Stomach (tissue), 9 donors: Measurements from ENCODE around the gene COA1. TPM values are rescaled to one million over a fixed set of nuclear protein-coding genes. Genes with fewer than 3 reads are reported as not detected.
A peak's percentile ranks its signal among the peaks of the same experiment; 100 is the strongest.
"Not testable (repeated sequence)": the region's sequence is repeated elsewhere in the genome, so short reads cannot be mapped to it uniquely, and the experiment has no call there.

ENCODE experiments used
- DNase-seq, 2 donors: peaks; one replicate each; pipeline versions ENCODE4 v3.0.0 to v3.0.0-alpha.2; 2013 to 2019
- H3K27ac ChIP-seq, 5 donors: fragments of 200-600 bp in 4 of 5; sonication (generic) in 4 of 5; one replicate each; pipeline ENCODE4 v1.5.1; 2013 to 2019; ENCODE audit warnings: mild to moderate bottlenecking in 1 of 5, moderate library complexity in 1 of 5
- H3K27me3 ChIP-seq, 3 donors: fragments of 200-600 bp; sonication (generic); one replicate each; pipeline ENCODE4 v1.5.1; 2017 to 2019; ENCODE audit warnings: mixed run types in 1 of 3
- H3K36me3 ChIP-seq, 4 donors: fragments of 200-600 bp; sonication (generic); 1 replicate in 3 of 4; 2 replicates in 1 of 4; pipeline ENCODE4 v1.5.1; 2016 to 2019
- H3K4me1 ChIP-seq, 4 donors: fragments of 200-600 bp; sonication (generic); one replicate each; pipeline ENCODE4 v1.5.1; 2016 to 2019
- H3K4me3 ChIP-seq, 4 donors: fragments of 200-600 bp; sonication (generic) in 3 of 4; one replicate each; pipeline ENCODE4 v1.5.1; 2016 to 2019; ENCODE audit warnings: mild to moderate bottlenecking in 1 of 4
- H3K9me3 ChIP-seq, 4 donors: fragments of 200-600 bp; sonication (generic); one replicate each; pipeline ENCODE4 v1.5.1; 2016 to 2019
- CTCF ChIP-seq, 7 experiments: fragments of 450-650 bp in 4 of 7; fragments of 200-600 bp in 3 of 7; sonication (generic) in 3 of 7; IDR thresholded peaks; one replicate each; pipeline ENCODE4 v1.5.1; 2016 to 2019; ENCODE audit warnings: antibody characterized with exemption in 7 of 7, control low read depth in 2 of 7, mild to moderate bottlenecking in 1 of 7
- EP300 ChIP-seq: sonication (generic); formaldehyde crosslinking; IDR thresholded peaks from one replicate; pipeline ENCODE4 v1.6.1; 2017; ENCODE audit warnings: antibody characterized with exemption
- POLR2A ChIP-seq, 4 donors: fragments of 450-650 bp; IDR thresholded peaks; one replicate each; pipeline ENCODE4 v1.6.1; 2016; ENCODE audit warnings: antibody characterized with exemption in 4 of 4, control low read depth in 2 of 4, mild to moderate bottlenecking in 1 of 4, moderate library complexity in 1 of 4
- POLR2AphosphoS5 ChIP-seq, 3 donors: sonication (generic); formaldehyde crosslinking; IDR thresholded peaks; one replicate each; pipeline ENCODE4 v1.6.1; 2016; ENCODE audit warnings: antibody characterized with exemption in 3 of 3
- WGBS, 5 donors: extraction: QIAGEN DNeasy Blood & Tissue Kit in 3 of 5; methylation state at CpG; one replicate each; pipeline versions ENCODE4 v1.1.5 to v1.1.7; 2013 to 2018; 5-methylcytosine and 5-hydroxymethylcytosine counted together
- intact Hi-C: fragments of 100-400 bp; cut with DNase I; formaldehyde crosslinking; loops from one replicate; pipeline ENCODE4 v1.15.1; 2023; ENCODE audit warnings: low total_unique reads
- polyA plus RNA-seq, 3 donors: library from polyadenylated mRNA; stranded (reverse); fragments of 200-250 nt; gene quantifications; one replicate each; pipeline ENCODE4 v1.2.3, GENCODE V29; 2013
- total RNA-seq, 5 donors: library from RNA; depleted of rRNA; stranded (reverse); fragments of >200 nt; gene quantifications; one replicate each; pipeline versions ENCODE4 v1.1.0 to v1.2.3, GENCODE V29; 2014 to 2016
- donor health status: healthy with polysubstance abuse.
- donor health status: Bipolar disorder and iron deficiency.
- donor health status: healthy.

The COA1 gene
- total and polyA plus RNA-seq, 8 donors = 13.9 to 184 (median 69.9) TPM

- intact Hi-C loops = no loop called here
- Histone ChIP-seq H3K36me3 (no peaks in the 10 kb centered on the region), H3K27ac (peak overlapping the region in 3 of 5 donors; percentile 15 to 42 (median 39)), H3K27me3 (no peaks in the 10 kb centered on the region), H3K9me3 (no peaks in the 10 kb centered on the region), H3K4me3 (no peak overlapping the region), H3K4me1 (peaks cover 0 to 45% (median 24%) of the 10 kb centered on the region in 4 donors)
- WGBS, 5 donors = 87 to 93% (median 90%) methylated on average over 4 of the region's 4 CpGs
- TF ChIP-seq EP300 = no peak
- no peak for TF ChIP-seq CTCF (IDR thresholded peaks at IDR 0.05)
- no peak for TF ChIP-seq POLR2A (IDR thresholded peaks at IDR 0.05)
- TF ChIP-seq POLR2AphosphoS5 (IDR thresholded peaks at IDR 0.05) = no peak
- DNase-seq = no peak
These were observed 49.9 kb downstream of the COA1 start for GRCh38 chr7:43679210-43680068.

GRCh38 chr7:43678315-43678714 is 51.0 kb downstream of the COA1 start:
- H3K27ac ChIP-seq = no peak overlapping the region
- no peaks in the 10 kb centered on the region for H3K27me3 ChIP-seq
- no peak overlapping the region for H3K4me3 ChIP-seq
- H3K9me3 ChIP-seq = no peaks in the 10 kb centered on the region
- no peaks in the 10 kb centered on the region for H3K36me3 ChIP-seq
- no peak for DNase-seq
- TF ChIP-seq CTCF (IDR thresholded peaks at IDR 0.05) = no peak
- no peak for TF ChIP-seq POLR2AphosphoS5 (IDR thresholded peaks at IDR 0.05)
- no peak for TF ChIP-seq EP300
- no peak for TF ChIP-seq POLR2A (IDR thresholded peaks at IDR 0.05)
- H3K4me1 ChIP-seq = peaks cover 0 to 51% (median 28%) of the 10 kb centered on the region in 4 donors
- intact Hi-C loops = no loop called here
- whole genome bisulfite sequencing, 5 donors = 67 to 86% (median 79%) methylated on average over 1 of the region's 1 CpG

- intact Hi-C loops = no loop called here
- no peak for DNase-seq
- Histone ChIP-seq H3K27me3 (no peaks in the 10 kb centered on the region), H3K36me3 (no peaks in the 10 kb centered on the region), H3K27ac (no peak overlapping the region), H3K4me1 (peaks cover 0 to 46% (median 25%) of the 10 kb centered on the region in 4 donors), H3K4me3 (no peak overlapping the region), H3K9me3 (no peaks in the 10 kb centered on the region)
- no peak for TF ChIP-seq POLR2AphosphoS5 (IDR thresholded peaks at IDR 0.05)
- no peak for TF ChIP-seq CTCF (IDR thresholded peaks at IDR 0.05)
- no peak for TF ChIP-seq POLR2A (IDR thresholded peaks at IDR 0.05)
- TF ChIP-seq EP300 = no peak
These were observed 51.5 kb downstream of the COA1 start for GRCh38 chr7:43677864-43678263.

- no peaks in the 10 kb centered on the region for H3K9me3 ChIP-seq
- WGBS, 5 donors = 37 to 54% (median 44%) methylated on average over 4 of the region's 4 CpGs
- DNase-seq = peak in 1 of 2 donors; percentile 81
- intact Hi-C loops = no loop called here
- TF ChIP-seq CTCF (IDR thresholded peaks at IDR 0.05) = no peak
- peak in 2 of 3 donors; percentile 26 to 83 for TF ChIP-seq POLR2AphosphoS5 (IDR thresholded peaks at IDR 0.05)
- H3K27me3 ChIP-seq = no peaks in the 10 kb centered on the region
- no peaks in the 10 kb centered on the region for H3K36me3 ChIP-seq
- H3K27ac ChIP-seq = peak overlapping the region in 4 of 5 donors; percentile 35 to 68 (median 61)
- peaks cover 0 to 56% (median 17%) of the 10 kb centered on the region in 4 donors for H3K4me1 ChIP-seq
- no peak overlapping the region for H3K4me3 ChIP-seq
These were observed 54.5 kb downstream of the COA1 start for GRCh38 chr7:43674559-43675436.

- H3K9me3 ChIP-seq, H3K27me3 ChIP-seq, DNase-seq, H3K4me3 ChIP-seq, H3K36me3 ChIP-seq, intact Hi-C loops: not testable (repeated sequence)
- 76 to 94% (median 88%) methylated on average over 5 of the region's 5 CpGs for WGBS, 5 donors
- Histone ChIP-seq H3K4me1 (peaks cover 0 to 45% (median 11%) of the 10 kb centered on the region in 4 donors), H3K27ac (peak overlapping the region in 3 of 5 donors; percentile 60 to 68 (median 62))
These were observed 55.9 kb downstream of the COA1 start for GRCh38 chr7:43673243-43673976.
